Gastrocnemius medialis (tissue), 4 donors: ENCODE measurements around the gene GPR4. TPM values are rescaled to one million over a fixed set of nuclear protein-coding genes. Genes with fewer than 3 reads are reported as not detected.
"Not testable (repeated sequence)": the region's sequence is repeated elsewhere in the genome, so short reads cannot be mapped to it uniquely, and the experiment has no call there.

Source experiments
- ATAC-seq, 2 donors: fragments of 150-250 bp; one replicate each; pipeline ENCODE4 v1.9.1; 2016
- DNase-seq, 2 donors: peaks; one replicate each; pipeline ENCODE4 v3.0.0-alpha.2; 2019
- H3K27ac ChIP-seq, 4 donors: fragments of 200-600 bp; sonication (generic); 1 replicate in 1 of 4; 2 replicates in 3 of 4; pipeline ENCODE4 v1.5.1; 2016 to 2018; ENCODE audit warnings: mild to moderate bottlenecking in 2 of 4, moderate library complexity in 1 of 4
- H3K27me3 ChIP-seq, 3 donors: fragments of 200-600 bp; sonication (generic) in 2 of 3; 1 replicate in 1 of 3; 2 replicates in 2 of 3; pipeline versions ENCODE4 v1.5.1 to v1.6.0; 2016 to 2019; ENCODE audit warnings: mild to moderate bottlenecking in 1 of 3, moderate library complexity in 1 of 3
- H3K36me3 ChIP-seq, 2 donors: fragments of 200-600 bp; sonication (generic) in 1 of 2; one replicate each; pipeline ENCODE4 v1.5.1; 2017 to 2018
- H3K4me1 ChIP-seq, 2 donors: fragments of 200-600 bp; sonication (generic) in 1 of 2; one replicate each; pipeline ENCODE4 v1.5.1; 2016 to 2017; ENCODE audit warnings: mild to moderate bottlenecking in 2 of 2
- H3K4me3 ChIP-seq, 4 donors: fragments of 200-600 bp; sonication (generic) in 3 of 4; 1 replicate in 1 of 4; 2 replicates in 3 of 4; pipeline ENCODE4 v1.5.1; 2016 to 2019; ENCODE audit warnings: mild to moderate bottlenecking in 2 of 4
- H3K9me3 ChIP-seq, 3 donors: fragments of 200-600 bp; sonication (generic) in 2 of 3; 1 replicate in 1 of 3; 2 replicates in 2 of 3; pipeline ENCODE4 v1.5.1; 2016 to 2019
- CTCF ChIP-seq, 5 experiments: fragments of 450-650 bp in 3 of 5; fragments of 200-600 bp in 2 of 5; sonication (generic) in 2 of 5; IDR thresholded peaks in 4 of 5; conservative IDR thresholded peaks in 1 of 5; 1 replicate in 4 of 5; 2 replicates in 1 of 5; pipeline ENCODE4 v1.5.1; 2016 to 2019; ENCODE audit warnings: antibody characterized with exemption in 5 of 5, mild to moderate bottlenecking in 3 of 5, moderate library complexity in 3 of 5
- POLR2A ChIP-seq, 2 donors: fragments of 450-650 bp; IDR thresholded peaks; one replicate each; pipeline ENCODE4 v1.6.1; 2017; ENCODE audit warnings: antibody characterized with exemption in 2 of 2, mild to moderate bottlenecking in 2 of 2, moderate library complexity in 2 of 2
- in situ Hi-C, 4 donors: fragments of 200-750 bp; cut with MboI; loops; one replicate each; pipeline versions ENCODE4 v1.15.0 to v1.8.0; 2017; ENCODE audit warnings: low sequenced_read_pairs in 4 of 4
- intact Hi-C: fragments of 100-400 bp; cut with DNase I; formaldehyde crosslinking; loops from one replicate; pipeline ENCODE4 v1.15.1; 2023; ENCODE audit warnings: low total_unique reads
- total RNA-seq, 4 donors: library from RNA; depleted of rRNA; stranded (reverse); fragments of >200 nt; gene quantifications; one replicate each; pipeline versions ENCODE4 v1.1.0 to v1.2.3, GENCODE V29; 2016

Gene GPR4
- total RNA-seq, 4 donors from 2014 or later, result 0.46 to 4.2 (median 2.2) TPM

GRCh38 chr19:45629704-45630103 lies 27.7 kb upstream of the GPR4 start:
- intact Hi-C loops, result no loop called here
- Histone ChIP-seq H3K9me3 (no peaks in the 10 kb centered on the region), H3K4me3 (no peak overlapping the region), H3K27me3 (no peaks in the 10 kb centered on the region), H3K27ac (no peak overlapping the region), H3K36me3 (no peaks in the 10 kb centered on the region), H3K4me1 (no peaks in the 10 kb centered on the region)
- ATAC-seq, result no peak
- in situ Hi-C loops, result loop anchor here in 1 of 4 donors (10.0 kb wide), 1 partner anchor 105 kb away; no protein-coding TSS in a partner anchor
- TF ChIP-seq CTCF (IDR thresholded peaks at IDR 0.05 in 4 of 5, conservative IDR thresholded peaks at IDR 0.05 in 1 of 5) (no peak), POLR2A (IDR thresholded peaks at IDR 0.05) (no peak)
- no peak for DNase-seq

DNA sequence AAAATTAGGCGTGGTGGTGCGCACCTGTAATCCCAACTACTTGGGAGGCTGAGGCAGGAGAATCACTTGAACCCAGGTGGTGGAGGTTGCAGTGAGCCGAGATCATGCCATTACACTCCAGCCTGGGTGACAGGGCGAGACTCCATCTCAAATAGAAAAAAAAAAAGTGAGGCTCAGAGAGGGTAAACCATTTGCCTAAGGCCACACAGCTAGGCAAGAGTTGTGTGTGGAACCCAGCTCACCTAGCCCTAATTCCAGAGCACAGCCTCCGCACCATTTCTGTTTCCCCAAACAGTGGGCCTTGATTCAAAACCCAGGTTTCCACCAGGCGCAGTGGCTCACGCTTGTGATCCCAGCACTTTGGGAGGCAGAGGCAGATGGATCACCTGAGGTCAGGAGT lies 26.2 kb upstream of the GPR4 start:
- intact Hi-C loops, H3K36me3 ChIP-seq, H3K4me3 ChIP-seq, H3K4me1 ChIP-seq, in situ Hi-C loops, H3K27me3 ChIP-seq, H3K27ac ChIP-seq, H3K9me3 ChIP-seq, ATAC-seq, DNase-seq: not testable (repeated sequence)

- ATAC-seq, result no peak
- Histone ChIP-seq H3K27me3 (no peaks in the 10 kb centered on the region), H3K9me3 (no peaks in the 10 kb centered on the region), H3K36me3 (peaks cover 0 to 3% of the 10 kb centered on the region in 2 donors), H3K4me3 (no peak overlapping the region), H3K27ac (no peak overlapping the region), H3K4me1 (no peaks in the 10 kb centered on the region)
- in situ Hi-C loops (no loop called here), intact Hi-C loops (no loop called here)
- no peak for DNase-seq
- no peak for TF ChIP-seq CTCF (IDR thresholded peaks at IDR 0.05 in 4 of 5, conservative IDR thresholded peaks at IDR 0.05 in 1 of 5)
- no peak for TF ChIP-seq POLR2A (IDR thresholded peaks at IDR 0.05)
Measured at GRCh38 chr19:45623984-45624383, 22.0 kb upstream of the GPR4 start.

GRCh38 chr19:45621976-45622503 lies 20.0 kb upstream of the GPR4 start:
- DNase-seq, result no peak
- ATAC-seq, result no peak
- H3K36me3 ChIP-seq, result peaks cover 0 to 3% of the 10 kb centered on the region in 2 donors
- no peak for TF ChIP-seq CTCF (IDR thresholded peaks at IDR 0.05 in 4 of 5, conservative IDR thresholded peaks at IDR 0.05 in 1 of 5)
- no peak for TF ChIP-seq POLR2A (IDR thresholded peaks at IDR 0.05)
- no peaks in the 10 kb centered on the region for H3K9me3 ChIP-seq
- H3K27ac ChIP-seq, result no peak overlapping the region
- H3K4me3 ChIP-seq, result no peak overlapping the region
- intact Hi-C loops, result no loop called here
- in situ Hi-C loops, result no loop called here
- H3K27me3 ChIP-seq, result no peaks in the 10 kb centered on the region
- H3K4me1 ChIP-seq, result no peaks in the 10 kb centered on the region

GRCh38 chr19:45621389-45621788 lies 19.4 kb upstream of the GPR4 start:
- Histone ChIP-seq H3K4me3 (no peak overlapping the region), H3K27me3 (no peaks in the 10 kb centered on the region), H3K9me3 (no peaks in the 10 kb centered on the region), H3K4me1 (no peaks in the 10 kb centered on the region), H3K27ac (no peak overlapping the region), H3K36me3 (peaks cover 0 to 3% of the 10 kb centered on the region in 2 donors)
- DNase-seq, result no peak
- in situ Hi-C loops, result no loop called here
- intact Hi-C loops, result no loop called here
- ATAC-seq, result no peak
- TF ChIP-seq CTCF (IDR thresholded peaks at IDR 0.05 in 4 of 5, conservative IDR thresholded peaks at IDR 0.05 in 1 of 5) (no peak), POLR2A (IDR thresholded peaks at IDR 0.05) (no peak)
